HG02759 (cell line): Measurements from ENCODE around the gene PSTPIP1.

Experiments used
- ATAC-seq: cut with Tn5 transposase; IDR thresholded peaks from one replicate; pipeline ENCODE4 v1.9.1; 2021; ENCODE audit warnings: mild to moderate bottlenecking, moderate library complexity; ENCODE audit not compliant: unreplicated experiment

PSTPIP1 gene

GRCh38 chr15:77017761-77018720 is 23.1 kb downstream of the PSTPIP1 start:
- no peak for ATAC-seq

DNA sequence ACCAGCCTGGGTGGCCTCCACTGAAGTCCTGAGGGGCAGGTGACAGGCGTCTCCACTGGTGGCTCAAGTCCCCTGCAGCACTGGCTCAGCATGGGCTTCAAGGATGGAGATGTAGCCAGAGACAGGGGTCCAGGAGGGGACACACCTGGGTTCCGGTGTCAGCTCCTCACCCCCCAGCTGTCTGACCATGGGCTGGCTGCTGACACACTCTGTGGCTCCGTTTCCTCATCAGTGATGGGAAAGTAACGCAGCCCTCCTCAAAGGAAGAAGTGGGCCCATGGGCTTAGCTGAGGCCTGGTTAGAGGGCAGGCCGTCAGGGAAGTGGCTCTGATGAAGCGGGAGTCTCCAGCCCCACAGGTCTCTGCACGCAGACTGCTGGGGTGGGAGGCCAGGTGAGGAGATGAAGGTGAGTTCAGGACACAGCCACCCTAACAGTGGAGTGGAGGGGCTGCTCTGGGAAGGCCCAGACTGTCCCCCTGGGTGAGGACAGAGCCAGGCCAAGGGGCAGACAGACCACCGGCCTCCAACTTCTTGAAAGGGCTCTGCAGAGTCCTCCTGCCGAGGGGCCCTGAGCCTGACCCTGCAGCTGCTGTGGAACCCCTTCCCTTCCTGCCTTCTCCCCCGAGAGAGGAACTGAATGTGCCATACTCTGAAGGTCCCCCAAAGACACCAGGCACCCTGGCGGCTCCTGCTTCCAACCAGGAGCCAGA is 24.0 kb downstream of the PSTPIP1 start:
- no peak for ATAC-seq

DNA sequence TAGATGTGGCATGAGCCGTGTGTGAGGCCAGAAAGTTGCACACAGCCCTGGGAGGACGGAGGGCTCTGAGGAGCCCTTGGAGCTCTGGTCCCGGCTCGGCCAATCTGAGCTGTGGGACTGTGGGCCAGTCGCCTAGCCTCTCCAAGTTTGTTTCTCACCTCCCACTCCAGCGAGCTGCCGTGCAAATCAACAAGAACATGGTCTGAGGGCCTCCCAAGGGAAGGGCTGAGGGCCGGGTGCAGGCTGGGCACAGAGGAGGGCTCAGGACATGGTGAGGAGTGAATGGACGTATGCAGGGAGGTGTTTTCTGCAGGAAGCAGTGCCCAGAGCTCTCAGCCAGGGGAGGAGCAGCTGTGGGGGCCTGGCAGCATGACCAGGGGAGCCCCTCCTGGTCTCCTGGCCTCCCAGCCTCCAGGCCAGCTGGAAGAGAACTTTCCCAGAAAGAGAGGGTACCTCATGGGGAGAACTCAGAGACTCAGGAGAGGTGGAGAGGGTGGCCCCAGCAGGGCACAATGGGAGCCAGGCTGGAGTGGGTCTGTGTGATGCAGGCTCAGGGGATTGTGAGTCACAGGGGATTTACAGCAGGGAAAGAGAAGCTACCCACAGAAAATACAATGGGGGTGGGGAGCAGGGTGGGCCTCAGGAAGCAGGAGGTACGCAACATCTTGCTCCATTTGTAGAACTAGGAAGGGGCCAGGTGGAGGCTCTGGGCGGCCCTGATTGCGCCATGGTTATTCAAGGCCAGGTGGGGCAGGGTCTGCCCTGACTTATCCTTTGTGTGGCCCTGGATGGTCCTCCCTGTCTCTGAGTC is 24.8 kb downstream of the PSTPIP1 start:
- no peak for ATAC-seq

DNA sequence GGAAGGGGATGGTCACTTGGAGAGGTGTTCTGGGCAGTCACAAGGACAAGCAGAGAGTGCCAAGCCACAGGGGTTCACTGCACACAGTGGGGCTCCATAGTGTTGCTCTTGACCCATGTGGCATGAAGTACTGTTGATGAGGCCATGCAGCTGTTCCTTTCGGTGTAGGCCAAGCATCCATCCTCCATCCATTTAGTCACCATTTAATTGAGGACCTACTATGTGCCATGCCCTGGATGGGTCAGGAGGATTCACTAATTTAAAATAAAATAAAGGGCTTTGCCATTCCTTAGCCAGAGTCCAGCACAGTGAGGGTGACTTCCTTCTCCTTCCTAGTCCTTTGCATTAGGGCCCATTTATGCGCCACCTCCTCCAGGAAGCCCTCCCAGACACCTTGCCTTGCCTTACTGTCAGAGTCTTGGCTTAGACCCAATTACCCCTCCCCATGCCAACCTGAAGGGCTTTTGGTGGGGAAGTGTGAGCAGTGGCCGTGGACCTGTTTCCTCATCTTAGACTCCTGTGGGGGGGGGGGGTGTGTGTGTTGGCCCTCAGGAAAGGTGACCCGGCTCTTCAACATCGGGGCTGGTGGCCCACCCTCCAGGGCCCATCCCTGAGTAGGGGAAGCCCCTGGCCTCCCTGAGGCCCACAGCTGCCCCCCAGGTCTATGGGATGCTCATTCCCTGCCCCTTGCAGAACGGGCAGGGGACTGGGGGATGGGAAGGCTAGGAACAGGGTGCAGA is 25.6 kb downstream of the PSTPIP1 start:
- no peak for ATAC-seq

- no peak for ATAC-seq
Measured at GRCh38 chr15:77021088-77021481, 26.2 kb downstream of the PSTPIP1 start.

- ATAC-seq: no peak
Measured at GRCh38 chr15:77021803-77022381, 27.0 kb downstream of the PSTPIP1 start.

- no peak for ATAC-seq
Measured at GRCh38 chr15:77022646-77023575, 28.0 kb downstream of the PSTPIP1 start.

DNA sequence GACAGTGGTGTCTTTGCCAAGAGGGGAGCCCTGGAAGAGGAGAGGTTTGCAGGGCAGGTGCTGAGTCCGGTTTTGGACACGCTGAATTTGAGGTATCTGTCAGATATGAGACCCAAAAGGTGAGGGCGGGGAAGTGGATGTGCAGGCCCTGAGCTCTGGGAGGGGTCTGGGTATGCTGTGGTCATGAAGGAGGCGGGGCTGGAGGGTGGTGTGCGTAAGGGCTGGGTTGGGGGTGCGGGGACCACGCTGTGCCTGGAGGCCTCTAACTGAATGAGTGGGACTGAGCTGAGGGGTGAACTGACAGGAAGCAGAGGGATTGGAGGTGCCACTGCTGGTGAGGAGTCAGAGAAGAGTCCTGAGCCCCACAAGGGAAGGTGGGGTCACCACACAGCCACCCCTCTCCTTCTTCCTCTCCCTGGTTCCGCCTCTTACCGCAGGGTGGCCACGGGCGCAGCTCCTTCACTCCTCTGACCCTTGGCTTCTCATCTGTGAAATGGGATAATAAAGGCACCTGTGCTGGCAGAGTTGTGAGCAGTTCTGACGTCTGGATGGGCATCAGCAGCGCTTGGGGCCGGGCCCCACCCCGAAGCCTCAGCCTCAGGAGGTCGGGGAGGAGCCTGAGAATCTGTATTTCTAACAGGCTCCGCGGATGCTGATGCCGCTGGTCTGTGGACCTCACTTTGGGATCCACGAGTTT is 28.8 kb downstream of the PSTPIP1 start:
- no peak for ATAC-seq

GRCh38 chr15:77024273-77025082 is 29.6 kb downstream of the PSTPIP1 start:
- ATAC-seq: no peak

- ATAC-seq: no peak
Measured at GRCh38 chr15:77025083-77025901, 30.4 kb downstream of the PSTPIP1 start.

DNA sequence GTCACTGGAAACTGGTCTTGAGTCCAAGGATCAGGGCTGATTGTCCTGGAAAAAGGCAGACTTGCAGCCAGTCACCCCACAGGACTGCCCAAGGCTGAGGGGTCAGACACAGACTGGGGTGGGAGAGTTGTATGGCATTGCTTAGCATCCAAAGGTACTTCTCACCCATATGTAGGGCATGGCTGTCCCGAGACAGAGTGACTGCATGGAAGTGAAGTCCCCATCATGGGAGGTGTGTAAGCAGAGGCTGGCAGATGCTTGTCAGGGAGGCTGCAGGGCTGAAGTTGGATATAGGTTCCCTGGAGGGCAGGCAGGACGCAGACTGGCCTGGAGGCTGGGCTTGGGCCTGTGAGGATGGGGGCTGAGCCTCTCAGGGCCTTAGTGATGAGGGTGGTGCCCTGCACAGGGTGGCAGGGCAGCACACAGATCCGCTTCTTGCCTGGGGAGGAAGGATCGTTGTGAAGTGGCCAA is 31.1 kb downstream of the PSTPIP1 start:
- no peak for ATAC-seq

DNA sequence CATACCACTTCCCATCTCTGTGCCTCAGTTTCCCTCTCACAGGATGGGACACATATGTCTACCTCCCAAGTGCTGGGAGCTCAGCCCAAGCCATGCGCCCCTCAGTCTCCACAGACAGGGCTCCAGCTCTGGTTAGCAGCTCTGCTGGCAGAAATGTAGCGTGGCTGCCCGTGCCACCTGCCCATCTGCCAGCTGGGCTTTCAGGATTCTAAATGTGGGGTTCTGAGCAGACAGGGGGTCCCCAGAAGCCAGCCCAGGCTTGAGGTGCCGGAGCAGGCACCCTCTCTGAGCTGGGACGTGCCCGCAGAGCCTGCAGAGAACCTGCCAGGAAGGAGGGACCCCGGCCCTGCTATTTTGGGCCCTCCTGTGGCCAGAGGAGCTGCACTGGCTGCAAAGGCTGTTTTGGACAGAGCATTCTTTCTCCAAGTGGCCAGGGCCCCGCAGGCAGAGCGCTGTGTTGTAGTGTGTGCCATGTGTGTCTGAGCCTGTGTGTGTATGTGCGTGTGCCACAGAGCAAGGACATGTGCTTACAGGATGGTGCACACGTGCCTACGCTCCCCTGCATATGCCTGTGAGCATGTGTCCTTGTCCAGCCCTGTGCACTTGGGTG is 31.7 kb downstream of the PSTPIP1 start:
- ATAC-seq: no peak

DNA sequence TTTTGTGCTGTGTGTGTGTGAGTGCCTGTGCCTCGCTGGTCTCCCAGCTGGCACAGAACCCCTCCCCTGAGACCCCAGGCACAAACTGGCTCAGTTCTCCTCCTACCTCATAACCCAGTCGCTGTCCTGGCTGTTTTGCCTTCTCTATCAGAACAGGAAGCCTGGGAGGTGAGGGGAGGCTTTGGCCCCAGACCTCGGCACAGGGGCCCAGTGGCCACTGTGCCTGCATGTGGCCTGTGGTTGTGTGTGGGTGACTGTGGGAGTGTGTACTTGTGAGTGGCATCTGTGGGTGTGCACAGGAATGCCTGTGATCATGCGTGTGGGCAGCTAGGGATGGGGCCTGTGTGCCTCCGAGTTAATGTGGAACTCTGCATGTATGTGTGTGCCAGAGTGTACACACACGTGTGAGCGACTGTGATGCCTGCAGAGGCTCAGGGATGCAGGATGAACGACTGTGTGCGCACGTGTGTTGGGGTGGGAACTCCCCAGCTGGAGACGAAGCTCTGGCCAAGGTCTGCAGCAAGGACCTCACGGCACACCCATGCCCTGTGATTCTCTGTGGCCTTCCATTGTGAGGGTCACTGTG is 32.3 kb downstream of the PSTPIP1 start:
- ATAC-seq: no peak

DNA sequence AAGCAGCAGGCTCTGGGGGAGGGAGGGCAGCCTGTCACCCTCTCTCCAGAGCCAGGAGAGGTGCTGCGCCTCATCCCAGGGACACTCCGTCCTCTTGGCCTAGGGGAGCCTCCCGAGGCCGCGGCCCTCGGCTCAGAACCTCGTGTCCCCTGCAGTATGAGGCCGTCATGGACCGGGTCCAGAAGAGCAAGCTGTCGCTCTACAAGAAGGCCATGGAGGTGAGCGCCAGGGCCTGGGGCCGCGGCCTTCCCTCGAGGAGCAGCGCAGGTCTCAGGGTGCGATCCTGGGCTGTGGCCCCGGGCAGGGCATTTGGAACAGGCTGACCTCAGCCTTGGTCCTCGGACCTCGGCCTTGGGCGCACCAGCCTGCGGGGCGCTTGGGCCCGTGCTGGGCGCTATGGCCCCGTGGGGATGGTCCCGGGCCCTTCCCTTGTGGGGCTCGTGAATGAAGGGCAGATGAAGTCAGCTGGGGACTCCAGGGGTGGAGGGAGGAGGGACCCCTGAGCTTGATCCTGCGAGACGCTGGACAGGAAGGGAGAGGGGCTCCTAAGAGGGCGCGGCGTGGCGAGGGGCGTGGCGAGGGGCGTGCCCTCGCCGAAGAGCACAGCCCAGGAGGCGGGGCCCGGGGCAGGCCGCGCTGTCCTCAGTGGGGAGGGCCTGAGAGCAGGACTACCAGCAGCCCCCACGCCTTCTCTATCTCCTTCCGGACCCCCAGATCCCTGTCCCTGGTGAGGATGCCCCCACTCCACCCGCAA is 32.9 kb downstream of the PSTPIP1 start:
- no peak for ATAC-seq
